DMS79 (cell line): ENCODE measurements around the gene GTF2F2.

ENCODE experiments used
- DNase-seq: peaks from one replicate; lab custom pipeline; 2025; lab: John Stamatoyannopoulos, UW

GTF2F2 gene

GRCh38 chr13:45122941-45123340, 2.6 kb downstream of the GTF2F2 start:
- no peak for DNase-seq

- no peak for DNase-seq
Measured at GRCh38 chr13:45132369-45133064, 12.2 kb downstream of the GTF2F2 start.

GRCh38 chr13:45133396-45134118, 13.2 kb downstream of the GTF2F2 start:
- DNase-seq, result no peak

- no peak for DNase-seq
Measured at GRCh38 chr13:45136741-45137504, 16.6 kb downstream of the GTF2F2 start.

GRCh38 chr13:45137526-45137925, 17.2 kb downstream of the GTF2F2 start:
- DNase-seq, result no peak

- DNase-seq, result no peak
Measured at GRCh38 chr13:45138282-45138681, 18.0 kb downstream of the GTF2F2 start.

GRCh38 chr13:45141369-45141768, 21.1 kb downstream of the GTF2F2 start:
- no peak for DNase-seq

- peak; percentile 17 for DNase-seq
Measured at GRCh38 chr13:45142440-45143345, 22.4 kb downstream of the GTF2F2 start.

- no peak for DNase-seq
Measured at GRCh38 chr13:45143346-45143751, 23.0 kb downstream of the GTF2F2 start.

- no peak for DNase-seq
Measured at GRCh38 chr13:45149964-45150363, 29.7 kb downstream of the GTF2F2 start.

GRCh38 chr13:45156565-45157361, 36.5 kb downstream of the GTF2F2 start:
- DNase-seq, result no peak

GRCh38 chr13:45162194-45162593, 41.9 kb downstream of the GTF2F2 start:
- DNase-seq, result no peak

GRCh38 chr13:45162821-45163220, 42.5 kb downstream of the GTF2F2 start:
- DNase-seq, result no peak

GRCh38 chr13:45166858-45167257, 46.5 kb downstream of the GTF2F2 start:
- no peak for DNase-seq

- peak; percentile 22 for DNase-seq
Measured at GRCh38 chr13:45167611-45168554, 47.6 kb downstream of the GTF2F2 start.

- no peak for DNase-seq
Measured at GRCh38 chr13:45168555-45168930, 48.2 kb downstream of the GTF2F2 start.

- no peak for DNase-seq
Measured at GRCh38 chr13:45174478-45174877, 54.2 kb downstream of the GTF2F2 start.

GRCh38 chr13:45178349-45179162, 58.2 kb downstream of the GTF2F2 start:
- DNase-seq, result no peak

GRCh38 chr13:45179428-45179827, 59.1 kb downstream of the GTF2F2 start:
- no peak for DNase-seq
